NOMO-1 (cell line): ENCODE measurements around the gene HK1.
A peak's percentile ranks its signal among the peaks of the same experiment; 100 is the strongest.

Source experiments
- DNase-seq, 2 experiments: peaks; one replicate each; lab custom pipeline; 2025; ENCODE audit not compliant: unreplicated experiment in 2 of 2; lab: John Stamatoyannopoulos, UW

HK1 gene

DNA sequence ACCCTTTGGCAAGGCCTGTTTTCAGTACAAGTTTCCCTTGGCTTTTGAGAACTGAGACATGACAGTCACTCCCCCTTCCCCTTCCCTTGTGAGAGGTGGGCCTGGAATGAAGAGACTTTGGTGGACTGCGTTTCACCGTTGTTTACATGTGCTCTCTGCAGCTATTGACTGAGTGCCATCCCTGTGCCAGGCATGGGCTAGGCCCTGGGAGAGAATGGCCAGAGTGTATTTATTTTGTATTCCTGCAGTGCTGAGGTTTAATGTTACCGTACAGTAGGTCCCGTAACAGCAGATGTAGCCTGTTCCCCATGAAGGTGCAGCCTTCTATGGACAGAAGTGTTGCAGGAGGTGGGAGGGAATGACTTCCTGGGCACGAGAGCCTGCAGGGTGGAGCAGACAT is 88.4 kb downstream of the HK1 start:
- no peak for DNase-seq

GRCh38 chr10:69367469-69367868 is 89.2 kb downstream of the HK1 start:
- no peak for DNase-seq

GRCh38 chr10:69372126-69372980 is 94.1 kb downstream of the HK1 start:
- DNase-seq = no peak

GRCh38 chr10:69374242-69374641 is 95.9 kb downstream of the HK1 start:
- no peak for DNase-seq

- DNase-seq = no peak
Measured at GRCh38 chr10:69374931-69375306, 96.6 kb downstream of the HK1 start.

DNA sequence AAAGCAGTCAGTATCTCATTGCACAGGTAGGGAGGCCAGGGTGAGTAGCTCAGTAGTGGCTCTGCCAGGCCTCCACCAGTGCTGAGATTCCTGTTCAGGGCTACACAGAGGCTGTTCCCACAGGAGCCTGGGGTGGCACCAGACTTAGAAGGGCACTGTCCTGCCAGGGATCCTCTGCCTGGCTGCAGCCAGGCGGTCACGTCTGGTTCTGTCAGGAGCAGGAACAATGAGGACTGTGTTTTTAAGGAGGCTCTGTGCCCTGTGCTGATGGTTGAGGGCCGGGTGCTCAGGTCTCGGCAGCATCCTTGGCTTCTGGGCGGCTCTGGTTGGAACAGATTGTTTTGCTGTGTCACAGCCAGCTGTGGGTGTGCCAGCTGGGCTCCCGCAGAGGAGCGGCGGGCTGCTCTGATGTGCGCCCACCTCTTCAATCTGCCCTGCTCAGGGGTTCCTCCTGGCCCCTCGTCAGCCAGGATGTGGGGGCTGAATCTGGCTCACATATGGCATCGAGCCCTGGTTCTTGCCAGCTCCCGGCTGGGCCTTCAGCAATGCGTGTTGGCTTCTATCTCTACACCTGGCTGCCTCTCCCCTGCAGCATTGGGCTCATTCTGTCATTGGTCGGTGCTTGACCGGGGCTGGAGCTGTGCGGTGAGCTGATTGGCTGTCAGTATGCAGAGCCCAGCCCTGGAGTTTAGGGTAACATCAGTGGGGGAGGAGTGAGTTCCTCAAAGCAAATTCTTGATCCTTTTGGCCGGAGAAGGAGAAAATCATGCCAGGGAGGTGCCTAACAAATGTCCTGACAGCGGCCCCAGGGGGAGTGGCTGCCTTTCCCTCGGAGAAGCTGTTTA is 97.2 kb downstream of the HK1 start:
- DNase-seq = no peak

GRCh38 chr10:69376662-69377061 is 98.4 kb downstream of the HK1 start:
- DNase-seq = no peak

DNA sequence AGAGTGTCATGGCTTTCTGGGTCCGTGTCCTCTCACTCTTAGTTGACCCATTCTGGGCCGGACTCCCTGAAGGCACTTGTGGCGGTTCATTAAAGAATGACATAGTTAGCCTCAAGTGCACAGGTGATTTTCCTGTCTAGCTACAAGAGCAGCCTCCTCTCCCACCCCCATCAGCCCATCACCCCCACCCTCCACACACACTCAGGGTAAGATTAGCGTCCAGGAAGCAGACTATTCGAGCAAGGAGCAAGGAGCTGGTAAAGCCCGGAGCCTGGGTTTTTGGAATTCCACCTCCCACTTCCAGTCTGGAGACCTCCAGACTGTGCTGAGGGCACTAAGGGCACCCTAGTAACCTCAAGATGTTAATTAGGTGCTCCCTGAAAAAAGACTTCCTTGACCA is 98.9 kb downstream of the HK1 start:
- no peak for DNase-seq

GRCh38 chr10:69377933-69378332 is 99.6 kb downstream of the HK1 start:
- DNase-seq = no peak

GRCh38 chr10:69379800-69380199 is 101.5 kb downstream of the HK1 start:
- DNase-seq = no peak

- DNase-seq = no peak
Measured at GRCh38 chr10:69382382-69383117, 104.3 kb downstream of the HK1 start.

DNA sequence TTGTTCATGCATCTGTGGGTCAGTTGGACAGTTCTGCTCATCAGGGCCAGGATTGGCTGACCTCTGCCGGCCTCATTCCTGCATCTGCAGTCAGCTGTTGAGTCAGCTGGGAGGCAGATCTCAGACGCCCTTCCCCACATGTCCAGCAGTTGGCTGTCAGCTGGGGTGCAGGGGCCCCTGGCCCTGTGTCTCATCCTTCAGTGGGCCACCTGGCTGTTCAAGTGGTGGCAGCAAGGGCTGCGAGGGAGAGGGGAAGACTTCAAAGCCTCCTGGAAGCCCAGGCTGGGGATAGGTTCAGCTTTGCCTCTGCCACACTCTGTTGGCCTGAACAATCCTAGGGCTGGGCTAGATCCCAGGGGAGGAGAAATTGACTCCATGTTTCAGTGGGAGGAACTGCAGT is 105.3 kb downstream of the HK1 start:
- no peak for DNase-seq

DNA sequence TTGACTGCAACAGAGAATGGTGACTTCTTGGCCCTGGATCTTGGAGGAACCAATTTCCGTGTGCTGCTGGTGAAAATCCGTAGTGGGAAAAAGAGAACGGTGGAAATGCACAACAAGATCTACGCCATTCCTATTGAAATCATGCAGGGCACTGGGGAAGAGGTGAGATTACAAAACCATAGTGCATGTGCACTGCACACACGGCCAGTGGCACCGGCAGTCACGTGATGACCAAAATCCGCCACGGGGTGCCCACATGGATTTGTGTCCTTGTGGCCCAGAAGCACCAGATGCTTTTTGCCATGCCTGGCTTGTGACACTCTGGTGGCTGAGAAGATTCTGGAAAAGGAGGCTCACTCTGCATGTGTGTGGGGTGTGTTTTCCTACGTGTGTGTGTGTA is 106.0 kb downstream of the HK1 start:
- DNase-seq = no peak

GRCh38 chr10:69385454-69386350 is 107.4 kb downstream of the HK1 start:
- no peak for DNase-seq

DNA sequence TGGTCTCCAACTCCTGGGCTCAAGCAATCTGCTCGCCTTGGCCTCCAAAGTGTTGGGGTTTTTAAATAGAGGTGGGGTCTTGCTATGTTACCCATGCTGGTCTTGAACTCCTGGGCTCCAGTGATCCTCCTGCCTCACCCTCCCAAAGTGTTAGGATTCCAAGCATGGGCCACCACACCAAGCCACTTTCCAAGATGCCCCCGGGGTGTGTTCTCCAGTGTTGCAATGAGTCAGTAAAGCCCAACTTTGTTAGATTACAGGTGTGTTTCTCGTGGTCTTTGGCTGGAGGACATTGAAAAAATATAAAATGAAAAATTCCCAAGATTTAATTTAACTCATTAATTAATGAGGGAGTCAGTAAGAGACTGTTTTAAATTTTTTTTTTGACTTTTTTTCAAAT is 109.2 kb downstream of the HK1 start:
- no peak for DNase-seq

- DNase-seq = no peak
Measured at GRCh38 chr10:69388488-69388887, 110.2 kb downstream of the HK1 start.

DNA sequence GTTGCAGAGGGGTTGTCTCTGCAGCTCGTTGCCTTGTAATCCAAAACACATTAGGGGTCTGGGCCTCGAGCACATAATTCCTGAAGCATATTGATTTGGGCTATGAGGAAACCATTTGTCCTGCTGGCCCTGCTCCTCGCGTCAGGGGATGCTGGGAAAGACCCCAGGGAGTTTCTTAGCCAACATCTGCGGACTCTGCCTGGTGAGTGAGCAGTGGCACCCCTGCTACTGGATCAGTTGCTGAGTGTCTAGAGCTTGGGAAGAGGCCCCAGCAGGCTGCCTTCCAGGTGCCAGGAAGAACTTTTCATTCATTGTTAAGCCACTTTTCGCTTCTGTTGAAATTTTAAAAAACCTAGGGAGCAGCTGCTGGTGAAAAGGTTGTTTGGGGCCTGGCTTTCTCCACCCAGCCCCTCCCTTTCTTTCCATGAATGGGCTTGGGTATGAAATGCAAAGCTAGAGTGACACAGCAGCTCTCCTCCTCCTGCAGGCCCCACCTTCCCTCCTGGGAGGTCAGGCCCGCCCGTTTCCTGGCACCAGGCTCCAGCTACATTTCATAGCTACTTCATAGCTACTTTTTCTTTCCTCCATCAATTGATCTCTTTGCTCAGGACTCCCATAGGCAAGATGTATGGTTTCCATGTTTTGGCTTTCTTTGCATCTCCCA is 111.7 kb downstream of the HK1 start:
- no peak for DNase-seq

GRCh38 chr10:69391158-69391557 is 112.9 kb downstream of the HK1 start:
- DNase-seq = no peak

DNA sequence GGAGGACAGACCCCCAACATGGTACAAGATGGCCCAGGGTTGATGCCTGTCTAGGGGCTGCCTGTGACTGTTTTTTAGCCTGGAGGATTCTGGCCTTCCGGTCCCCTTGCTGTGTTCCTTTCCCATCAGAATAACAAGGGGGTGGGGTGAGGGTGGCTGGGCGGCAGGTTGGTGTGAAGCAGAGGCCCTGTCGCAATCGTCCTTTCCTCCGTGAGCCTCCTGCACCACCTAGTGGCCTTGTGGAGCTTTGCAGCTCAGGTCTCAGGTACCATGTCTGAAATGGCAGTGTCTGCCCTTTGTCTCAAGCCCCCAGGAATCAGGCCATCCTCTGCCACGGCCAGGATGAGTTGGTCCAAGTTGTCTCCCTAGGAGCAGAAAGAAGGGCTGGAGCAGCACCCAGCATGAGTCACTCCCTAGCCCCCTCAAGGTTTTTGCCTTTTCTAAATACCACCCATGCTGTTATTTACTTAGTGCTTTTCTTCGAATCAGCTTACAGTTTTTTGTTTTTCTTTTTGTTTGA is 114.2 kb downstream of the HK1 start:
- DNase-seq = peak; percentile 78 to 84

DNA sequence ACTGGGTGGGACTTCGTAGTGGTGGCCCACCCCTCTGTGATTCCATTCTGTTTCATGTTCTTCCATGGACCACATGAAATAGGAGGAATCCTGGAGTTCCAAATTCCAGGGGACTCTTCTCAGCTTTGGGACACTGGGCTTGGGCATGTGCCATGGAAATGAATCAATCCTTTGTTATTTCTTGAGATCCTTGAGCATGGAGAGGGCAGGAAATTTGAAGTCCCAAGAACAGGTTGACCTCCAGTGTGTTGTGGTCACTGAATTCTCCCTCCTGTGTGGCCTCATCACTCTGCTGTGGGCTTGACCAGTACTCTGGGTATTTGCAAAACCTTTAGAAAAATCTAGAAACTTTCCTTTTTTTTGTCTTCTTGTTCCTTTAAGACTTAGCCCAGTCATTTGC is 115.7 kb downstream of the HK1 start:
- DNase-seq = no peak
